ENCODE measurements around the gene NR6A1.

GRCh38 chr9:124555043-124555442 is 216.1 kb downstream of the NR6A1 start:
- TF ChIP-seq EZH2 (IDR thresholded peaks at IDR 0.05) (no peak), POLR2AphosphoS5 (IDR thresholded peaks at IDR 0.05; ENCODE audit: borderline replicate concordance, low read depth, low read length) (no peak), FOXP2 (optimal IDR thresholded peaks at IDR 0.05; ENCODE audit: control extremely low read depth, extremely low read length, insufficient read depth) (no peak)
